Adrenal gland (tissue), 5 donors: Measurements from ENCODE around the gene DNAH17.

ENCODE experiments used
- CTCF ChIP-seq, 6 experiments: fragments of 450-650 bp in 4 of 6; fragments of 200-600 bp in 2 of 6; sonication (generic) in 1 of 6; IDR thresholded peaks; 1 replicate in 5 of 6; 2 replicates in 1 of 6; pipeline versions ENCODE4 v1.5.1 to v1.8.0; 2016 to 2021; ENCODE audit warnings: antibody characterized with exemption in 6 of 6, mild to moderate bottlenecking in 2 of 6, moderate library complexity in 1 of 6
- POLR2A ChIP-seq, 2 donors: fragments of 450-650 bp; IDR thresholded peaks; one replicate each; pipeline ENCODE4 v1.6.1; 2017; ENCODE audit warnings: antibody characterized with exemption in 2 of 2, mild to moderate bottlenecking in 2 of 2, moderate library complexity in 1 of 2
- donor health status: DM: no; HTN: no; CAD: no.

GRCh38 chr17:78556812-78557211 lies 20.4 kb downstream of the DNAH17 start:
- TF ChIP-seq CTCF (IDR thresholded peaks at IDR 0.05), result no peak
- no peak for TF ChIP-seq POLR2A (IDR thresholded peaks at IDR 0.05)
